ENCODE measurements around the gene CBR1. TPM values are rescaled to one million over a fixed set of nuclear protein-coding genes. Genes with fewer than 3 reads are reported as not detected.

The CBR1 gene
- 66.8 and 93.1 TPM in 2 replicates for total RNA-seq

DNA sequence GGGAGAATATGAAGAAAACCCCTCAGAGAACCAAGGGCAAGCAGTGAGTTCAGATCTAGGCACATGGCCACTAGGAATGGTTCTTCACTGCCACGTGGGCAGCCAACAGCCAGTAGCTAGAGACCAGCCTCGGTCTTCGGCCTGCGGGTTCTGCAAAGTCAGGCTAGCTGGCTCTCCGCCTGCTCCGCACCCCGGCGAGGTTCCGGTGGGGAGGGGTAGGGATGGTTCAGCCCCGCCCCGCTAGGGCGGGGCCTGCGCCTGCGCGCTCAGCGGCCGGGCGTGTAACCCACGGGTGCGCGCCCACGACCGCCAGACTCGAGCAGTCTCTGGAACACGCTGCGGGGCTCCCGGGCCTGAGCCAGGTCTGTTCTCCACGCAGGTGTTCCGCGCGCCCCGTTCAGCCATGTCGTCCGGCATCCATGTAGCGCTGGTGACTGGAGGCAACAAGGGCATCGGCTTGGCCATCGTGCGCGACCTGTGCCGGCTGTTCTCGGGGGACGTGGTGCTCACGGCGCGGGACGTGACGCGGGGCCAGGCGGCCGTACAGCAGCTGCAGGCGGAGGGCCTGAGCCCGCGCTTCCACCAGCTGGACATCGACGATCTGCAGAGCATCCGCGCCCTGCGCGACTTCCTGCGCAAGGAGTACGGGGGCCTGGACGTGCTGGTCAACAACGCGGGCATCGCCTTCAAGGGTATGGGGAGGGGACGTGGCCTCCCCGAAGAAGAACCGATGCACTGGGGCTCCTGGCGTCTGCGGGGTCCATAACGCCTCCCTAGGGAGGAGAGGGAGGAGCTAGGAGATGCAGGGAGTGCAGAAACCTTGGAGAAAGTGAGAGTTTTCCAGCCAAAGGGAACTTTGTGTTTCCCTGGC is at the start of gene CBR1:
Gene CBR1 (plus strand): TSS at position 312 of the 871 bp plus-strand sequence. CDS start 92 bp downstream, at position 404.

DNA sequence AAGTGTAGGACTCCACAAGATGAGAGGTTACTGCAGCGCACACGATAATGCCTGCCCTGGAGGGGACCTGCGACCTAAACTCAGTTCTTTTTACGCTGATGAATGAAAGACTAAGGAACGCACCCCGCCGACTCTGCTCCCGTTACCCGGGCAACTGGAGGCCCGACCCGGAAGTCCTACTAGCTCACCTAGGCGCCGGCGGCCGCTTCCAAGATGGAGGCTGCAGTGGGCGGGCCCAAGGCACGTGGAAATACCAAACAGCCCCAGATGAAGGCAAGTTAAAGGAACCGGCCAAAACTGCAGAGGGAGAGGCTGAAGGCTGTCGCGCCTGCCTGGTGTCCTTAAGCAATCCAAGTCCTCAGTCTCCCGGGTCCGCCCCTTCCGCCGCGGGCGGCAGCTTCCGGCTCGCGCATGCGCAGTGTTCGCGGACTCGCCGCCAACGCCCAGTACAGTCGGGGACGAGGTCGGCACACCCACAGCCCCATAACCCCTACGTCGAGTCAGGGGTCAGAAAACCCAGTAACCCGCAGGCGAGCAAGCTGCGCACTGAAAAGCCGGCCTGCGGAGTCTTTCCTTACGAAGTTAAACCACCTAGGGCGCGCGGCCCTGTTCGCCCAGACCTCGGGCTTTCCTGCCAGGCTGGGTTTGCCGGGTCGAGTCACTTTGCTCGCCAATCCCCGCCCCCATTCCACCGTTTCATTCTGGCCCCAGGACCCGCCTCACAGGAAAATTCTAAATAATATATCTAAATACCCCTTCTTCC is 9.5 kb upstream of the CBR1 start, which contains the start of gene SETD4:
Gene SETD4 (minus strand): TSS at position 368 of the 763 bp plus-strand sequence. CDS start 1,638 bp downstream, outside the sequence.

Other genes starting within 250 kb of the CBR1 start
- gene SETD4, start 9.5 kb upstream of the CBR1 start, total RNA-seq: 9.1 and 10.9 TPM in 2 replicates
- 5.7 and 11.1 TPM in 2 replicates for gene CBR3, start 65.1 kb downstream of the CBR1 start, total RNA-seq
- gene DOP1B, start 86.8 kb downstream of the CBR1 start, total RNA-seq: 3.2 and 3.7 TPM in 2 replicates